HG03442 (cell line): ENCODE data around the gene TP53TG5.
"Not testable (repeated sequence)": the region's sequence is repeated elsewhere in the genome, so short reads cannot be mapped to it uniquely, and the experiment has no call there.

Experiments
- ATAC-seq: cut with Tn5 transposase; IDR thresholded peaks from one replicate; pipeline ENCODE4 v1.9.1; 2021; ENCODE audit warnings: mild to moderate bottlenecking, moderate library complexity; ENCODE audit not compliant: unreplicated experiment

TP53TG5 gene

DNA sequence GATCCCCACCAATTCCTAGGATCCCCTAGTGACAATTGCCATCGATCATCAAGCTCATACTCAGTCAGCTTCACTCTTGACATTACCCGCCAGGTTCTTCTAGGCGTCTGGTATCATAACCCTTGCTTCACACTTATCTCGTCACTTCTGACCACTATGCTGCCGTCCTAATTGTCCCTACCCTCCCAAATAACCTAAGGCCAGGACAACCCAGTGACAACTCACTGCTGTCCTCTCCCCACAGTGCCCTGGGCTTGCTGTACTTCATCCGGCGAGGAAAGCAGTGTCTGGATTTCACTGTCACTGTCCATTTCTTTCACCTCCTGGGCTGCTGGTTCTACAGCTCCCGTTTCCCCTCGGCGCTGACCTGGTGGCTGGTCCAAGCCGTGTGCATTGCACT lies 11.5 kb downstream of the TP53TG5 start:
- ATAC-seq, result no peak

DNA sequence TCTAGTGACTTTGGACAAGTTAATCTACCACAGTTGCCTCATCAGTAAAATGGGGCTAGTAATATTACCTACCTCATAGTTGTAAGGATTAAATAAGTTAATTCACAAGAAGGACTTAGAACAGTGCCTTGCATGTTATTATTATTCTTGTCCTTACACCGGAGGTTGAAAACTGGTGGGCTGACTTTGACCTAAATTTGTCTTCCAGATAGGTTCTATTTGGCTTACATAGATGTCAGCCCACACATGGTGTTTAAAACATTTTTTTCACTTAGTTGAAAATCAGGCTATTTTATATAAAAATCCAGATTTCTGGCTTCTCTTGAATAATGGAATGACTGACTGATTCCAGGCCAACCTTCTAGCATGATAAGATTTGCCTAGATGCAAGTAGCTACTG lies 11.9 kb downstream of the TP53TG5 start:
- no peak for ATAC-seq

- ATAC-seq, result no peak
Observed at GRCh38 chr20:45365444-45365970, 12.6 kb downstream of the TP53TG5 start.

DNA sequence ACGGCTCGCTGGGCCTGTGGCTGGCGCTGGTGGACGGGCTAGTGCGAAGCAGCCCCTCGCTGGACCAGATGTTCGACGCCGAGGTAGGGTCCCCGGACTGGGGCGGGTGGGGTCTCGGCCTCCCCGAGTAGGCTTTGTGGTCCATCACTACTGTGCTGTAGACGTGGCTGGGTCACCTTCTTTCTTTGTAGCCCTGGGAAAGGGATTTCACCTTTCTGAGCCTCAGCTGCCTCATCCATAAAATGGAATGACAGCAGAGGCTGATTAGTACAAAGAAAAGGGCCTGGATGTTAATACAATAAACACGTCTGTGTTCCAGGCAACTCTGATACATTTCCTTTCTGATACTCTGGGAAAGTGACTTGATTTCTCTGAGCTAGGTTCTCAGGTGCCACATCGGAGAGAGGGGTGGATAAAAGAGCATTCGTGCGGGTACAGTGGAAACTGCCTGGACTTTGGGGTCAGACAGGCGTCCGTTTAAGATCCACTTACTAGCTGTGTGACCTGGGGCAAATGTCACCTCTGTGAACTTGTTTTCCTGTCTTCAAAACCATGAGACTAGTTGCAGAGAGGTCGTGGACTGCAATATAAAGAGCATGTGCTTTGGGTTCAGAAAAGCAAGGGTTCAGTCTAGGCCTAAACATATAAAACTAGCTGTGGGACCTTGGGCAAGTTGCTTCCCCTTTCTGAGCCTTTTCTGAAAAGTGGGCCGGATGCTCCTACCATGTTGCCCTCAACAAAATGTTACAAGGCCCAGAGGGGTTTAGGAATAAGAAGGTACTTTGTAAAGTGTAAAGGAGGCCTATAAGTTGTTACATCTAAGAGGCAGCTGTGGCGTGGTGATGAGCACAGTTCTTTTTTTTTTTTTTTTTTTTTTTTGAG lies 14.3 kb downstream of the TP53TG5 start:
- ATAC-seq, result no peak

DNA sequence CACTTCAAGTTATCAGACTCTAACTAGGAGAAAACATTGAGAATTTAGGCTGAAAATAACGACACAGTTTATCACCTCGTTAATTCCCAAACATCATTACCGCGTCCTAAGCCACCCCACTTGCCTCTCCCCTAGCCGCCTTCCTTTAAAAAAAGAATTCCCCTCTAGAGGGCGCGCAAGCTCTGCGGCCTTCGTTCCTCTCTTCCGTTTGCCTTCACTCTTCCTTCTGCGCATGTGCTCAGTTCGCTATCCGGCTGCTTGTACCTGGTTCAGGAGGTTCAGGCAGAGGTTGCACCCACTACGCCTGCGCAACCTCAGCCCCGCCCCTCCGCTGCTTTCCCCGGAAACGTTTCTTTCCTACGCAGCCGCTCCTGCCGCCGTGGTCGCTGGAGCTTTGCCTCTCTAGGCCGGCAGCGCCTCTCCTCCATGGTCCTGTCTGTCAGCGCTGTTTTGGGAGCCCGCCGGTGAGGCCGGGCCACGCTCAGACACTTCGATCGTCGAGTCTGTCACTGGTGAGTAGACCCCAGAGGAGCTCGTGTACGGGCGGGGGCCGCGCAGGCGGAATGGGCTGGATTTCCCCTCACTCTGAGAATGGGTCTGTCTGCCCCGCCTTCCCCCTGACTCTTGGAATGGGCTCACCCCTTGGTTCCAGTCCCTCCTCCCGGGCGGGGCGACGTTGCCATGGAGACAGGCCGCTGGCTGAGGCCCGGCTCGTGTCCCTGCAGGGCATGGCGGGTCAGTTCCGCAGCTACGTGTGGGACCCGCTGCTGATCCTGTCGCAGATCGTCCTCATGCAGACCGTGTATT lies 15.1 kb downstream of the TP53TG5 start, which contains the start of gene SYS1:
Gene SYS1, plus strand, starts transcription at position 353 of the 807 bp plus-strand sequence. Its CDS starts 376 bp downstream, at position 729.
- ATAC-seq, result peak; percentile 78

DNA sequence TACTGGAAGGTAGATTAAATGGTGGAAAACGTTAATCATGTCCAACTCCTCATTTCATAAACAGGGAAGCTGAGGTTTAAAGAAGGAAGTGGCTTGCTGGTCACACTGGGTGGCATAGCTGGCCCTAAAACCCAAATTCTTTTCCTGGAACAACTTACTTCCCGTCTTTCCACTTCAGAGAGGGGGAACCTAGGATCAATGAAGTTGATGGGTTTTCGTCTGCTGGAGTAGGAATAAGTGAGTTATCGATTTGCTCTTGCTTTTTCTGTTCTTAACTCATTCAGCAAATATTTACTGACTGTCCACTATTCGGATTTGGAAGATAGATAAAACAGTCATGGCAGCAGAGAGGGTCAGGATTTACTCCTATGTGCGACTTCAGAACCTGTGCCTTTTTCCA lies 16.3 kb downstream of the TP53TG5 start:
- ATAC-seq, result no peak

DNA sequence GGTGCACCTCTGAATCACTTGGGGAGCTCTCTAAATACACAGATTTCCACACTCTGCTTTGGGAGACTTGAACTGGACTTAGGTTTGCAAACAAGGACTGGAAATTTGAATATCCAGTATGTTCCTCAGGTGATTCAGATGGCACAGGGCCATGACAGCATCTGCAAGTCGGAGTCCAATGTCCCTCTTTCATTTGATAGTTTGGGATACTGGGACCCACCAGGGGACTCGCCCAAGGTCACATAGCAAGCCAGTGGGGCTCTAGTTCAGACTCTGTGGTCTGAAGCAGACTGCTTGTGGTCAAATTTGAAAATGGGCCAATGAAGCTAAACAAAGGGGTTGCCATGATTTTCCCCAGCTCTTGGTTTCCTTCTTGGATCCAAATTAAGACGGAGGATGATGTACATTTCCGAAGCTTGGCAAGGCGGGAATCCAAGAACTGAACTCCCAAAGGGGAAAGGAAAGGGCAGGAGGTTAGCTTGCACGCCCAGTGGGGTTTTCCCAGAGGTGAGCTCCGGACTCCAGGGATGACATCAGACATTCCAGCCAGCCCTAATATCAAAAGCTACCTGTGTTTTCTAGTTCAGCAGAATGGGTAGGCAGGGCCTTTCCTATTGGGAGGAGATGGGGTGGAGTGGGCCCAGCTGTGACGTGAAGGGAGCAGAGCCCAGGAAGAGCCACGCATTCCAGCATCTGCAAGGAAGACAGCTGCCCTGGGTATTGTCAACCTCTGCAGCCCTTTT lies 18.5 kb downstream of the TP53TG5 start:
- ATAC-seq, result no peak

DNA sequence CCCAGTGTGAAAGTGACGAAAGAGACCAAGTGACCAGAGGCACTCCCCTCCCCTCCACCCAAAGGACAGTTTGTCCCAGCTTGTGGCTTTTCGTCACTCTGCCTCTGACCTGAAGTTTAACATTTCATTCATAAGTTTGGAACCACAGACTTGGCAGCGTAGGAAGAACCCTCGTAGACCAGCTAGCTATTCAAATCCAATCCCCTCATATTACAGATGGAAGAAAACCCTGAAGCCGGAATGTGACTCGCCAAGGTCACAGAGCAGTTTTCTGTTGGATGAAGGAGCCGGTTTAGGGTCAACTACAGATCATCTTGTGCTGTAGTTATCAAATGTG lies 19.1 kb downstream of the TP53TG5 start:
- ATAC-seq, result no peak

DNA sequence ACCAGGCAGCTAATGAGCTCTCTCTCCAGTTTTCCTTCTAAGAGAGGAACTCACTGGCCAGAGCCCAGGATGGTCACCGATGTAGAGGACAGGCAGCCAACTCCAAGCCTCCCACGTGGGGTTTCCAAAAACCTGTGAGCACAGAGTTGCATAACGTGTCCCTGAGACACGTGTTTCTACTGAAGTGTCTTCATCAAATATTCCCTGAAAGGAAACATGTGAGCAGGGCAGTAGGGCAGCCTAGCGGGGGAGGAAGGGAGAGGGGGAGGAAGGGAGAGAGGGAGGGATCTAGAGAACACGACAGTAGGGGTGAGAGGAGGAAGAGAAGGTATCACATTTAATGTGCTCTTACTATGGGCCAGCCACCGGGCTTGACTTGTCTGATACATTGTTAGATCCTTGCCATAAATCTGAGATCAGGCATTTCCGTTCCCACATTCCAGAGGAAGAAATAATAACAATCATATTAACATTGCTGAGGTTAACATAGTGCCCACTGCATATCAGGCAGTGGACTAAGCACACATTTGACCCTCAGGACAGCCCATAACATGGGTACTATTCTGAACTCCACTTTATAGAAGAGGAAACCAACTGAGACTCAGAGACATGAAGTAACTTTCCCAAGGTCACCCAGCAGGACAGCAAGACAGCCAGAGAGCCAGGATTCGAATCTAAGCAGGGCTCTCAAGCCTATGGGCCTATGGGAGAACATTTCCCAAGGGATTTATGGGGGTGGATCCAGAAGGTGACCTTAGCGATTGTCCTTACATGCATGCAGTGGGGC lies 19.6 kb downstream of the TP53TG5 start:
- no peak for ATAC-seq

DNA sequence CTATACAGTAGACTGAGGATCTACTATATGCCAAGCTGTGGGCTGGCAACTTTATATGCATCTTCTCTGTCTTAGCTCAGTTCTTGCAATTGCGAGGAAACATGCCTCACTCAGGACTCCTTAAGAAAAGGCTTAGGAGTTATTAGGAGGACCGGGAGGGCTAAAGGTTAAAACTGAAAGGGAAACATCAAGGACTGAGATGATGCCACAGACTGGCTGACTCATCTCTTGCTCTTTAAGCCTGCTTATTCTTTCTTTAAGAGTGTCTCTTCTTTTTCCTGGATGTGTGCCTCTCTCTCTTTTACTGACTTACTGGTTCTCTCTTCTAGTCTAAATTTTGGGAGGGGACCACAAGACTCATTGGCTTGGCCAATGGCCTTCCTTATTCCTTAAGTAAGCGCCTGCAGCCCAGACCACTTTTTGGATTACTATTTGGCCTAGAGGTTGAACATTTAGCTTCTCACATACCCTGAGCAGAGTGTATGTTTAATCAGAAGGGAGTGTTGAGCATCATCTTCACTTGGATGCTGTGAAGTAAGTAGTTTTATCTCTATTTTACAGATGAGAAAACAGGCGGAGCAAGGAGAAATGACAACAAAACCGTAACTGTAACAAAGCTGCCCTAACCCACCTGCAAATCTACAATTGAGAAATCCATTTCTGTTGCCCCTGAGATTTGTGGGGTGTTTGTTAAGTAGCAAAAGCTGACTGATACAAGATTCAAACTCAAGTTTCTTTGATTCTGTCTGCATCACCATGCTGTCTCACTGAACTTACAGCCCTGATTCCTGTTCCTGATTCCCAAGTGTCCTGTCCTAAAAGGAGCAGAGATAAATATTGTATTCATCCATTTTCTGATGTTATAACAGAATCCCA lies 22.7 kb downstream of the TP53TG5 start:
- no peak for ATAC-seq

- no peak for ATAC-seq
Observed at GRCh38 chr20:45354423-45355208, 23.5 kb downstream of the TP53TG5 start.

GRCh38 chr20:45353746-45354145 lies 24.4 kb downstream of the TP53TG5 start:
- ATAC-seq, result no peak

GRCh38 chr20:45352729-45353128 lies 25.4 kb downstream of the TP53TG5 start:
- no peak for ATAC-seq

DNA sequence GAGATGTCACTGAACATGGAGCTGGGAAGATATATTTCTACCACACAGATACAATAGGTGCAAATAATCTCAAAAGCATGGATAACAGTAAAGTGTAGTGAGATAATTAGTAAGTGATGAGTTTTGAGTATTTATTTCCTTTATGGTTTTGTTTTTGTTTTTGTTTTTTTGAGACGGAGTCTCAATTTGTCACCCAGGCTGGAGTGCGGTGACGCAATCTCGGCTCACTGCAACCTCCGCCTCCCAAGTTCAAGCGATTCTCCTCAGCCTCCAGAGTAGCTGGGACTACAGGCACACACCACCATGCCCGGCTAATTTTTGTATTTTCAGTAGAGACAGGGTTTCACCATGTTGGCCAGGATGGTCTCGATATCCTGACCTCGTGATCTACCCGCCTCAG lies 27.3 kb downstream of the TP53TG5 start:
- not testable (repeated sequence) for ATAC-seq

- no peak for ATAC-seq
Observed at GRCh38 chr20:45350217-45350616, 27.9 kb downstream of the TP53TG5 start.

- no peak for ATAC-seq
Observed at GRCh38 chr20:45347936-45348778, 30.0 kb downstream of the TP53TG5 start, which contains the start of gene SDC4. Gene SDC4 (minus strand): TSS chr20:45348424. CDS start chr20:45348384, 40 bp downstream.

DNA sequence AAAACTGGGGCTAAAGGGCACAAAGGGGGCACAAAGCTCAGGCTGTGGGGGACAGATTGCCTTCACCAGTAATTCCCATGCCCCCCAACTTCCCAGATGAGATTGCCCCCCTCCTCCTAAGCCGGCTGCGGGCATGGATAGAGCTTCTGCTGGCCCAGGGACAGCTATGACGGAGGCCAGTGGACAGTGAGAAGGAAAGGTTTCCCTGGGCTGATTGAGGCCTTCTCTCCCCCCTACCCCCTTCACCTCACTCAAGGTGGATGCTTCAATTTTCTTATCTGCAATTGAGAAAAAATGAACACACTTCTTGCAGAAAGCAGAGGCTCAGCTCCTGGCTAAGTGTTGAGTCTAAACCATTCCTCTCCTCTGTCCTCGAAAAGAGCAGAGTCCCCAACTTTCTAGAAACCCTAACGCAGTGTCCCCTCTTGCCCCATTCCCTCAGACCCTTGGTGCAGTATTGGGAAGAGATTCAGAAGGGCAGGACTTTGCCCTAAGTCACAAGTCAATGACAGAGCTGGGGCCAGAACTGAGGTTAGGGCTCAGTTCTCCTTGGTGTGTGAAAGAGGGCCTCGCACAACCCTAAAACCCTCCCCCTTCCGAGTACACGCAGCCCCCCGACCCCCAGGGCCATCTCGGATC lies 30.7 kb downstream of the TP53TG5 start:
- no peak for ATAC-seq
